Type B pancreatic cell (in vitro differentiated cells): Measurements from ENCODE around the gene CPNE4. TPM values are rescaled to one million over a fixed set of nuclear protein-coding genes. Genes with fewer than 3 reads are reported as not detected.

Experiments
- DNase-seq: peaks from one replicate; pipeline ENCODE4 v3.0.0; 2021; ENCODE audit warnings: mixed read lengths; ENCODE audit not compliant: unreplicated experiment; ENCODE audit errors: extremely low spot score
- H3K27ac Mint-ChIP-seq: 2 replicates; pipeline ENCODE4 v1.8.0; 2021; ENCODE audit warnings: mild to moderate bottlenecking, mixed read lengths
- H3K27me3 Mint-ChIP-seq: 2 replicates; pipeline ENCODE4 v1.8.0; 2021; ENCODE audit warnings: mixed read lengths
- H3K36me3 Mint-ChIP-seq: 2 replicates; pipeline ENCODE4 v1.8.0; 2021; ENCODE audit warnings: mixed read lengths
- H3K4me1 Mint-ChIP-seq: one replicate; pipeline ENCODE4 v1.8.0; 2021; ENCODE audit warnings: mixed read lengths; ENCODE audit not compliant: unreplicated experiment
- H3K4me3 Mint-ChIP-seq: 2 replicates; pipeline ENCODE4 v1.8.0; 2021; ENCODE audit warnings: mild to moderate bottlenecking, mixed read lengths
- H3K9me3 Mint-ChIP-seq: 2 replicates; pipeline ENCODE4 v1.8.0; 2021; ENCODE audit warnings: mixed read lengths
- total RNA-seq: library from RNA; stranded (reverse); gene quantifications from 2 replicates; pipeline ENCODE4 v1.2.1, GENCODE V29; 2021; ENCODE audit warnings: low replicate concordance
- TF ChIP-seq, protein P1 (sequence below): fragments of 200-600 bp; sonication (generic); conservative IDR thresholded peaks from 2 replicates; pipeline ENCODE4 v1.5.0; 2021; ENCODE audit warnings: antibody characterized with exemption, mild to moderate bottlenecking

The CPNE4 gene
- total RNA-seq, 1 donor from 2014 or later, result 5.2 TPM

DNA sequence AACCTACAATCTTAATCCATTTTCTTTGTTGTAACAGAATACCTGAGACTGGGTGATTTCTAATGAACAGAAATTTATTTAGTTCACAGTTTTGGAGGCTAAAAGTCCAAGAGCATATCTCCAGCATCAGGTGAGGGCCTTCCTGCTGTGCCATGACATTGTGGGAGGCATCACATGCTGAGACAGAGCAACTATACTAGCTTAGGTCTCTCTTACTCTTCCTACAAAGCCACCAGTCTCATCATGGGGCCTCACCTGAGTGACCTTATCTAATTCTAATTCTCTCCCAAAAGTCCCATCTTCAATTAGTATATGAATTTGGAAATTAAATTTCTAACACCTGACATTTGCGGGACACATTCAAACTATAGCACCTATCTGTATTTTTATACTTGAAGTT is 285.0 kb downstream of the CPNE4 start:
- no peak for DNase-seq
- Mint-ChIP-seq H3K27ac (no peak overlapping the region), H3K9me3 (no peaks in the 10 kb centered on the region), H3K4me3 (no peak overlapping the region), H3K4me1 (no peaks in the 10 kb centered on the region), H3K27me3 (no peaks in the 10 kb centered on the region), H3K36me3 (no peaks in the 10 kb centered on the region)
- TF ChIP-seq, protein P1, sequence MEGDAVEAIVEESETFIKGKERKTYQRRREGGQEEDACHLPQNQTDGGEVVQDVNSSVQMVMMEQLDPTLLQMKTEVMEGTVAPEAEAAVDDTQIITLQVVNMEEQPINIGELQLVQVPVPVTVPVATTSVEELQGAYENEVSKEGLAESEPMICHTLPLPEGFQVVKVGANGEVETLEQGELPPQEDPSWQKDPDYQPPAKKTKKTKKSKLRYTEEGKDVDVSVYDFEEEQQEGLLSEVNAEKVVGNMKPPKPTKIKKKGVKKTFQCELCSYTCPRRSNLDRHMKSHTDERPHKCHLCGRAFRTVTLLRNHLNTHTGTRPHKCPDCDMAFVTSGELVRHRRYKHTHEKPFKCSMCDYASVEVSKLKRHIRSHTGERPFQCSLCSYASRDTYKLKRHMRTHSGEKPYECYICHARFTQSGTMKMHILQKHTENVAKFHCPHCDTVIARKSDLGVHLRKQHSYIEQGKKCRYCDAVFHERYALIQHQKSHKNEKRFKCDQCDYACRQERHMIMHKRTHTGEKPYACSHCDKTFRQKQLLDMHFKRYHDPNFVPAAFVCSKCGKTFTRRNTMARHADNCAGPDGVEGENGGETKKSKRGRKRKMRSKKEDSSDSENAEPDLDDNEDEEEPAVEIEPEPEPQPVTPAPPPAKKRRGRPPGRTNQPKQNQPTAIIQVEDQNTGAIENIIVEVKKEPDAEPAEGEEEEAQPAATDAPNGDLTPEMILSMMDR, result no peak

DNA sequence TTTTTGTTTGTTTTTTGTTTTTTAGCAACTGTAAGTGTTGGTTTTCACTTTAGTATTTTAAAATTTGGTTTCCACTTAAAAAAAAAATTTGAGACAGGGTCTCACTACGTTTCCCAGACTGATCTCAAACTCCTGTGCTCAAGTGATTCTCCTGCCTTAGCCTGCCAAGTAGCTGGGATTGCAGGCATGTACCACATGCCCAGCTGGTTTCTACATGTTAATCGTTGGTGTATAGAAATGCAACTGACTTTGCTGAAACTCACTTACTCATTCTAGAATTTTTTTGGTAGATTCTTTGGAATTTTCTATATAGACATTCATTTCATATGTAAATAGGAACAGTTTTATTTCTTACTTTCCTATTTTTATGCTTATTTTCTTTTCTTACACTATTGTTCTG is 287.3 kb downstream of the CPNE4 start:
- TF ChIP-seq, protein P1, result no peak
- no peaks in the 10 kb centered on the region for H3K9me3 Mint-ChIP-seq
- no peaks in the 10 kb centered on the region for H3K36me3 Mint-ChIP-seq
- no peaks in the 10 kb centered on the region for H3K4me1 Mint-ChIP-seq
- no peak overlapping the region for H3K4me3 Mint-ChIP-seq
- no peak for DNase-seq
- no peak overlapping the region for H3K27ac Mint-ChIP-seq
- no peaks in the 10 kb centered on the region for H3K27me3 Mint-ChIP-seq

DNA sequence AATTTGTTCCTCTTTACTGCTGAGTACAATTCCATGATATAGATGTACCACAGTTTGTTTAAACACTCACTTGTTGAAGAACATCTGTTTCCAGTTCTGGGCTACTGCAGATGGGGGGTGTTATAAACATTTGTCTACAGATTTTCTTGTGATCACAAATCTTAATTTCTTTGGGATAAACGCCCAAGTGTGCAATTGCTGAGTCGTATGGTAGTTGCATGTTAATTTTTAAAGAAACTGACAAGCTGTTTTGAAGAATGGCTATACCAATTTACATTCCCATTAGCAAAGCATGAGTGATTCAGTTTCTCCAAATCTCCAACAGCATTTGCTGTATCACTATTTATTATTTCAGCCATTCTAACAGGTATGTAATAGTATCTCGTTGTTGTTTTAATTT is 290.0 kb downstream of the CPNE4 start:
- Mint-ChIP-seq H3K9me3 (no peaks in the 10 kb centered on the region), H3K27ac (no peak overlapping the region), H3K4me1 (no peaks in the 10 kb centered on the region), H3K27me3 (no peaks in the 10 kb centered on the region), H3K4me3 (no peak overlapping the region), H3K36me3 (no peaks in the 10 kb centered on the region)
- no peak for DNase-seq
- TF ChIP-seq, protein P1, result no peak

DNA sequence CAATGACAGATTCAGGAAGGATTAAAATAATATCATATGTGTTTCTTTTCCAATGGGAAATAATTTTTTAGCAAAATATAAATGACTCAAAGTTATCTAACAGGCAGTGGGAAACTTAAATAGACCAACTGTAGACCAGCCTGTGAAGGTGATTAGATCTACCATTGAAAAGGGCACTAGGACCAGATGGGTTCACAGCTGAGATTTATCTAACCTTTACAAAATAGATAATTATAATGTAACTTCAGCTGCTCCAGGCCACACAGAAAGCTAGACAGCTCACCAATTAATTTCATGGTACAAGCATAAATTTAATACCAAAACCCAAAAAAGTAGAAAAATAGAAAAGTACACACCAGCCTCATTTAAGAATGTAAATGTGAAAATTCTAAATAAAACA is 291.7 kb downstream of the CPNE4 start:
- Mint-ChIP-seq H3K27me3 (peaks cover 3% of the 10 kb centered on the region), H3K27ac (no peak overlapping the region), H3K4me1 (no peaks in the 10 kb centered on the region), H3K9me3 (no peaks in the 10 kb centered on the region), H3K4me3 (no peak overlapping the region), H3K36me3 (no peaks in the 10 kb centered on the region)
- no peak for DNase-seq
- TF ChIP-seq, protein P1, result no peak

DNA sequence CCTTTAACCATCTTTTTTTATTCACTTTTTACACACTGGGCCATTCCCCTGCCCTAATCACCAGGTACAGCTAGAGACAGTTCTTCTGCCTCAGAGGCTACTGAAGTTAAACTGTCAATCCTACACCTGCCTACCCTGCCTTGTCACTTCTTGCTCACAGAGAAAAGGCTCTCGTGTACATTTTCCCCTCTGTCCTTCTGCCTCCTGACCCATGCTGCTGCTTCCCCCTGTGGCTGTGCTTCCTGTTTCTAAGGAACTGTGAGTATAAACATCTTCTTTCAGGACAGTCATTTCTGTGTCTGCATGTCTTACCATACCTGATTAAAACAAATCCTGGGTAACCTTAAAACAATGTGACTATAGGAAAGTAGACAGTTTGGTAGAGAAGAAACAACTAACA is 295.6 kb downstream of the CPNE4 start:
- Mint-ChIP-seq H3K4me1 (no peaks in the 10 kb centered on the region), H3K27ac (no peak overlapping the region), H3K9me3 (no peaks in the 10 kb centered on the region), H3K36me3 (no peaks in the 10 kb centered on the region), H3K4me3 (no peak overlapping the region), H3K27me3 (peaks cover 3% of the 10 kb centered on the region)
- DNase-seq, result no peak
- TF ChIP-seq, protein P1, result no peak

DNA sequence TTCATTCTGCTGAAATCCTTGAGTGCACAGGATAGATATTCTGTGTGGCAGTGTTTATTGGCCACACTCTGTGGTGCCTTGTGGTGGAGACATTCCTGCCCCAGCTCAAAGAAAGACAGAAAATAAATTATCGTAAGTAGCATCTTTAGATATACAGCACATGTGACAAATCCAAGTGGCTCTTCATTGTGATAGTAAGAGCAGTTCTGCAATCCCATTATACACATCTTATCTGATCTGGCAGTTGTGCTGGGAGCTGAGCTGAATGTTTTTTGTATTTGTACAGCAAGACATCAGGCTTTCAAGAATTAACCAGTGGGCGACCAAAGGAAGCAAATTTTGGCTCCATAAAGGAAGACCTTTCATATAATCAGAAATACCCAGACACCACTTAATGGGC is 296.7 kb downstream of the CPNE4 start:
- peaks cover 3% of the 10 kb centered on the region for H3K27me3 Mint-ChIP-seq
- H3K9me3 Mint-ChIP-seq, result no peaks in the 10 kb centered on the region
- H3K27ac Mint-ChIP-seq, result no peak overlapping the region
- TF ChIP-seq, protein P1, result no peak
- no peaks in the 10 kb centered on the region for H3K36me3 Mint-ChIP-seq
- DNase-seq, result no peak
- H3K4me1 Mint-ChIP-seq, result no peaks in the 10 kb centered on the region
- no peak overlapping the region for H3K4me3 Mint-ChIP-seq
